NOMO-1 (cell line): ENCODE results near the gene OR5H14.
"Not testable (repeated sequence)": the region's sequence is repeated elsewhere in the genome, so short reads cannot be mapped to it uniquely, and the experiment has no call there.

ENCODE experiments used
- DNase-seq, 2 experiments: peaks; one replicate each; lab custom pipeline; 2025; ENCODE audit not compliant: unreplicated experiment in 2 of 2; lab: John Stamatoyannopoulos, UW

Gene OR5H14

DNA sequence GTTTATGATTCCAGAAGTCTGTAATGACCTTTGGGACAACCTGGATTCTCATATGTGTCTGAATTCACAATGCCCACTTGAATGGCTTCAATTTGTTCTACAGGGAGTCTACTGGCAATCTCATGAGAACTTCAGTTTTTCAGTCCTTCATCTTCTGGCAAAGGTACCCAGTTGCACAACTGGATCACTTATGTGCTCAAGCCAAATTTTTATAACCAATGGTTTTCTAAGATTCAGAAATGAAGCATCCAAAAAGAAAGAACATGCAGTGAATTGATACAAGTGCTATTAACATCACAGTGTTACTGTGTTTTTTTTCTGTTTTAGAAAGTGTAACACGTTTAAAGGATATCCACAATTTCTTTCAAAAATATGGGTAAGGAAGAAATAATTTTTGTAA, at the start of gene OR5H14:
TSS of gene OR5H14 (plus strand) at position 301 of the 400 bp plus-strand sequence. CDS start 1,907 bp downstream, outside the sequence.
- DNase-seq = no peak

DNA sequence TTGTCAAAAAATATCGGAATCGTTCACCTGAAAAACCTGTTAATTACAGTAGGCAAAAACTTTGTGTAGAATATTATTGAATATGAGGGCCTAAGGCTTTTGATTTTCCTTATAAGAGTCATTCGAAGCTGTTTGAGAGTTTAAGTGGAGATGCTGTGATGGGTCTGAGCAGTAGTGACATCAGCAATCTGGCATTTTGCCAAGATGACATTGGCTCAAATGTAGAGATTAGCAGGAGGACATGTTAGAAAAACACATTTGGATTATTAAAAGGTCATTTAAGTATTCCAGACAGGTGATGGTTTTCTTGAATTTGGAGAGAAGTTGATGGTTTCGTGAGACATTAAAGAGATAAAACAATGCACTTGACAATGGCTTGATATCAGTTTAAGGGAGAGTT, 47.4 kb upstream of the OR5H14 start:
- DNase-seq = no peak

DNA sequence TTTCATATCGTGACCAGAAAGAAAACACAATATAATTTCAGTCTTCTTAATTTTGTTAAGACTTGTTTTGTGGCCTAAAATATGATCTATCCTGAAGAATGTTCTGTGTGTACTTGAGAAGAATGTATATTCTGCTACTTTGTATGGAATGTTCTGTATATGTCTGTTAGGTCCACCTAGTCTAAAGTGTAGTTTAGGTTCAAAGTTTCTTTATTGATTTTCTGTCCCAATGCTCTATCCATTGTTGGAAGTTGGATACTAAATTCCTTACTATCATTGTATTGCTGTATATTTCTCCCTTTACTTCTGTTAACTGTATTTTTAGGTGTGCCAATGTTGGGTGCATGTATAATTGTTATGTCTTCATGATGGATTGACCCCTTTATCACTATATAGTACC, 39.1 kb upstream of the OR5H14 start:
- no peak for DNase-seq

DNA sequence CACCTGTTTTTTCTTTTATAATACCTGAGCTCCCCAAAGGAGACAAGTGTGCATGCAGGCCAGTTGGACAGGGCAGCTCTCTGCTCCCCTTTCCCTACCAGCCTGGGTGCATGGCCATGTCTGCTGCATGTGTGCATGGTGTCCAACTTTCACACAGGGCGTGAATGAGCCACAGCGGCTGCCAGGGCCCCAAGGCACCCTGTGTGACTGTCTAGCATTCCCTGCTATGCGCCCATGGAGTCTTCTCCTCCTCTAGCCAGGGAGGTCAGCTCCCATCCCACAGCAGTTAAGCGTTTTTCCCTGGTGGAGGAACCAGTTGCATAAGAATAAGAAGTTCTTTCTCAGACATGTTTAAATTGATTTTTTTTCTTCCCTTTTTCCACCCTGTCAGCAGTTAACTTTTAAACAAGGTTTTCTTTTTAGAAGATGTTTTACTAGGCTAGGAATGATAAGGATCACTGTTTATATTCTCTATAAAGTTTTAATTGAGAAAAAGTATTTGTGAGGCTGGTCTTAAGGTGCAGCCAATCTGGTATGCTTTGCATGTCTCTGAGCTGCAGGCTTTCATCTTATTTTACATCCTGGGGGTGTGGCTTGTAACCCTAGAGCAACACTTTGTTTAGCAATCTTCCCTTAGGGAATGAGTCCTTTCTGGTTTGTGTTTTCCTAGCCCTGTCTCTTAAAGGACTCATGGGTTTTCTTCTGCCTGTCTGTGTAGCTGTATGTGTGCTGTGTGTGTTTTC, 37.3 kb upstream of the OR5H14 start:
- no peak for DNase-seq

GRCh38 chr3:98110550-98110908, 36.8 kb upstream of the OR5H14 start:
- no peak for DNase-seq

- no peak for DNase-seq
Observed at GRCh38 chr3:98114264-98114663, 33.0 kb upstream of the OR5H14 start.

- no peak for DNase-seq
Observed at GRCh38 chr3:98115717-98116116, 31.6 kb upstream of the OR5H14 start.

- no peak for DNase-seq
Observed at GRCh38 chr3:98130421-98130820, 16.9 kb upstream of the OR5H14 start, which contains the start of gene OR5H1. Gene OR5H1 (plus strand): TSS chr3:98130721. CDS start chr3:98132698, 1,977 bp downstream.

- DNase-seq = no peak
Observed at GRCh38 chr3:98136631-98137030, 10.6 kb upstream of the OR5H14 start.

DNA sequence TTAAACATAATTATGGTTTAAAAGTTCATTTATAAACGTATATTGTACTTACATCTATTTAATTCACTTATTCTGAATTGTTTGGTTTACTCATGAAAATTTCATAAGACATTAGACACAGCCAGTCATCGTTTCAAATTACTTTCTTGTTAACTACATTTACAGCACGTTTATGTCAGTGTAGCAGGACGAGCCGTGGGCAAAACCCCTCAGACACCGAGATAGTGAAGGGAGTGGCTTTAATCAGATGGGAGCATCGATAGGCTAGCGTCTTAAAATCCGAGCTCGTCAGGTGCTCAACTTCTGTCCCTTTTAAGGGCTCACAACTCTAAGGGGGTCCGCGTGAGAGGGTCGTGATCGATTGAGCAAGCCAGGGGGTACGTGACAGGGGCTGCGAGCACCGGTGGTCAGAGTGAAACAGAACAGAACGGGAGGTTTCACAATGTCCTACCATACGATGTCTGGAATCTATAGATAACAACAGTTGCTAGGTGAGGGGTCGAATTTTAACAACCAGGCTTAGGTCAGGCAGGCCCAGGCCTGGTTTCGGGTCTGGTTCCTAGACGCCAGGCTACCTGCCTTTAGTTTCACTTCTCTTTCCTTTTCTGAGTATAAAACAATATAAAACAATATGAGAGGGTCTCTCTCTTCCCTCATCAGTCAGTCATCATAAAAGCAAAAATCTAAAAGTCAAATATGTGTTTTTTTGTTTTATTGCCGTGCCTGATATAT, 9.3 kb upstream of the OR5H14 start:
- DNase-seq = not testable (repeated sequence)

DNA sequence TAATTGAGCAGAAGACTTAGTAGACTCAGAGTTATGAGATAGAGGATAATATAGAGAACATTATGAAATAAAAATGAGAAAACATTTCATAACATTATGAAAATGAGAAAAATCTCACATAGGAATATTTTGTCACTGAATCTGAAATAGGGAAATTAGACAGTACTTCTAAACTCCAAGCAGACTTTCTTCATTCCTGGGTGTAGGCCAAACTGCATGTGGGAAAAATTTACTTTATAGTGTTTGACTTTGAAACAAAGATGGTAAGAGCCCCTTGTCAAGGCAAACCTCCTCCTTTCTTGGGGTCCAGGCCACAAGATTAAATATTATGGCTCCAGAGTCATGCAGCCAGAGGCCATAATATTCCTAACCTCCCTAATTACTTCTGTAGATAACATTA, 6.7 kb upstream of the OR5H14 start:
- no peak for DNase-seq

DNA sequence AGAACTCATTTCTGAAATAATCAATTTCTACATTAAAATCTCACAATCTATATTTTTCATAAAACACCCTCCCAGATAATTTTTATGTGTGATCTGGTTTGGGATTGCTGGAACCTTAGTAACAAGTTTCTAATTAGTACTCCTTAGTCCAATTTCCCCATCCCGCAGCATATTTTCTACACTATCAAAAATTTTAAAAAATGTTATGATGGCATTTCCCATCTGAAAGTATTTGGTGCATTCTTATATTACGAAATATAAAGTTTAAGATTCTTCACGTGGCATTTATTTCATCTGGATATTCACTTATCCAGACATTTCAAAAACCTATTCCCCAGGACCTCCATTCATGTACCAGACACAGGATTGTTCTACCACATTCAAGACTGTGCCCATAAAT, 1.5 kb downstream of the OR5H14 start:
- DNase-seq = no peak

DNA sequence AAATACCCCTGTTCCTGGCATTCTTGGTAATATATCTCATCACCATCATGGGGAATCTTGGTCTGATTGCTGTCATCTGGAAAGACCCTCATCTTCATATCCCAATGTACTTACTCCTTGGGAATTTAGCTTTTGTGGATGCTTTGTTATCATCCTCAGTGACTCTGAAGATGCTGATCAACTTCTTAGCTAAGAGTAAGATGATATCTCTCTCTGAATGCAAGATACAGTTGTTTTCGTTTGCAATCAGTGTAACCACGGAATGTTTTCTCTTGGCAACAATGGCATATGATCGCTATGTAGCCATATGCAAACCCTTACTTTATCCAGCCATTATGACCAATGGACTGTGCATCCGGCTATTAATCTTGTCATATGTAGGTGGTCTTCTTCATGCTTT, 2.2 kb downstream of the OR5H14 start:
- DNase-seq = not testable (repeated sequence)

DNA sequence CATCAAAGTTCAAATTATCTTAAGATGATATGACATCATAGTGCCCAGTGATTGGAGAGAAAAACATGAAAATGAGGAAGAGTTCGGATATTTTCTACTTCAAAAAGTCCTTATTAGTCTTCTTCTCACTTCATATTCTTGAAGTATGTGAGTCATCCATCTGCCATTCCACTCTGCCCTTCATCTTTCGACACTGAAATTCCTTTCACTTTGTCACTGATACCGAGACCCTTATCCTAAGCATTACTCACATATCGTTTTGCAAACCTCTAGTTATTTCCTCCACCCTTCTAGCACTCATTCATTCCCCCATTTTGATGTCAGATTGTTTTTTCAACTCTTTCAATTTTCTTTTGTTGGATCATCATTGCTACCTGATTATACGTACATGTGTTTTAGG, 4.0 kb downstream of the OR5H14 start:
- DNase-seq = no peak

- DNase-seq = no peak
Observed at GRCh38 chr3:98166396-98166795, 19.1 kb downstream of the OR5H14 start, which contains the start of gene OR5H15. Gene OR5H15 (plus strand): TSS chr3:98166696. CDS start chr3:98168700, 2,004 bp downstream.

DNA sequence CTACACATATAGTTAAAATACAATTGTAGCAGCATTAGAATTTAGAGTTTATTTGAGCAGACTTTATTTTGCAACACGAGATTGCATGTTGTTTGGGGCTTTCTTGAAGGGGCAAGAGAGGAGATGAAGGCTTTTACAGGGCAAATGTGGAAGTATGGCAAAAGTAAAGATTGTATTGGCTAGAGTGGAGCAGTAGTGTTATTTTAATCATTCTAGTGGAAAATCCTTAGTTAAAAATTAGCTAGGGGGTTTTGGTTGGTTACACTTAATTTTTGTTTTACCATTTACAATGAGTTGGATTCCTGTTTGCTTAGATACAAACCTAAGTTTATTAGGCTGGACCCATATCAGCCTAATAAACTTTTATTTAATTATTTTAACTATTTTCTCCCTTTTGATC, 23.8 kb downstream of the OR5H14 start:
- DNase-seq = peak; percentile 50 to 55

- no peak for DNase-seq
Observed at GRCh38 chr3:98172621-98173020, 25.3 kb downstream of the OR5H14 start.

GRCh38 chr3:98180319-98180890, 33.1 kb downstream of the OR5H14 start:
- DNase-seq = peak; percentile 55 to 90

- no peak for DNase-seq
Observed at GRCh38 chr3:98182196-98182595, 34.9 kb downstream of the OR5H14 start.

- peak; percentile 4 to 5 for DNase-seq
Observed at GRCh38 chr3:98185180-98185579, 37.9 kb downstream of the OR5H14 start.

DNA sequence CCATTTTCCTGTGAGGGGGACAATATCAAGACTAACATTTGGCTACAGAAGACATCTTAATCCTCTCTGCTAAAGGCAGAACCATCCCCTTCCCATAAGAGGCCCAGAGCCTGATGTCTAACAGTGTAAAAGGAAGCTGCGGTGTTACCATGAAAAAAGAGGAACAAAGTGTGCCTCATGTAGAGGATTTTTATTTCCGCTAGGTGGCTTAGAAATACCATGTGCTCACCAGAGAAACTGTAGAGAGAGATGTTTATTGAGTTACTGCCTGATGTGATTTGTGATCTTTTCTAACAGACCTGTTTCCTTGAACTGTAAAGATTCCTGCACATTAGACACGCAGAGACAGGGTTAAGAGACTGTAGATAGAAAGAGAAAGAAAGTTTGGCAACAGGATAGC, 41.3 kb downstream of the OR5H14 start:
- DNase-seq = peak; percentile 55 to 75

- not testable (repeated sequence) for DNase-seq
Observed at GRCh38 chr3:98190911-98191310, 43.6 kb downstream of the OR5H14 start.
